ENCODE measurements around the gene ADAM8.
"Not testable (repeated sequence)": the region's sequence is repeated elsewhere in the genome, so short reads cannot be mapped to it uniquely, and the experiment has no call there.

Gene ADAM8

DNA sequence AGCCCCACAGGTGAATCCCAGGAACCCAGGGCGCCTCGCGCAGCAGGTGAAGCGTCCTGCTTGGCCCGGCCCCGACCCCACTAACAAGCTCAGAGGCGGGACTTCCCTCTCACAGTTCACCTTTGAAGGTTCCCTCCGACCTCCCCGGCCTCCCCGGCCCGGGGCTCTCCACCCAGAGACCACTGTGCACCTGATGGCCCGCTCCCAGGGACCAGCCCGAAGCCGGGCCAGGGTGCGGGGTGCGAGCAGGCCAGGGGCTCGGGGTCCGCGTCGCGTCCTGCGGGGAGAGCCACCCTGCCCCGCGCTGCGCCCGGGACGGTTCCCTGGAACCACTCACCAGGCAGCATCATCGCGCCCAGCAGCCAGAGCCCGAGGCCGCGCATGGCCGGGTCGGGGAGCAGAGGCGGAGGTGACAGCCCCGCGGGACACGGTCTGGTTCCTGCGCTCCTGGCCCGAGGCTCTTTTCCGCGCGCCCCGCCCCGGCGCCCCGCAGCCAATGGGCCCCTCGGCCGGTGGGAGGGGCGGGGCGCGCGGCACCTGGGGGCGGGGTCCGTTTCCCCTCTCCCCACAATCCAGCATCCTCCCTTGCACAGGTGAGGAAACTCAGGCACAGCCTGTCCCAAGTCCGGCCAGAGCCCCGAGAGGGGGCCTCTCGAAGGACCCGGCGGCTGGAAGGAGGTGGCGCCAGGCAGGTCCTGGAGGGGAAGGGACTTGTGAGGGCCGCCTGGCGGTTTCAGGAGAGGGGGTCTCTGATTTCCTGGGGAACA is at the start of gene ADAM8:
TSS of gene ADAM8 (minus strand) at position 434 of the 767 bp plus-strand sequence. CDS start at position 383, 51 bp downstream.
- no peak for DNase-seq

DNA sequence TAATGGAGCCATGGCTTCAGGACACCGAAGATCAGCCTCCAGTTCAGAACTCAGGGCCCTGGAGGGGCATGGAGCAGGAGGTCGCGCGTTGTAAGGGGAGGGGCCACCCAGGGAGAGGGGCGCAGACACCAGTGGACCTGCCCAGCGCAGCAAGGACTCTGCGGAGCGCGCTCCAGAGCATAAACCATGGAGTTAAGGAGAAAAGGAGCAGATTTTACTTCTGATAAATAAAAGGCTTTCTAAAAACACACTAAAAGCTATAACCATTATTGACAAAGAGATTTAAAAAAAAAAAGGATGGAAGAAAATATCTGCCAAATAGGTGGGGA is 49.5 kb upstream of the ADAM8 start:
- no peak for DNase-seq

DNA sequence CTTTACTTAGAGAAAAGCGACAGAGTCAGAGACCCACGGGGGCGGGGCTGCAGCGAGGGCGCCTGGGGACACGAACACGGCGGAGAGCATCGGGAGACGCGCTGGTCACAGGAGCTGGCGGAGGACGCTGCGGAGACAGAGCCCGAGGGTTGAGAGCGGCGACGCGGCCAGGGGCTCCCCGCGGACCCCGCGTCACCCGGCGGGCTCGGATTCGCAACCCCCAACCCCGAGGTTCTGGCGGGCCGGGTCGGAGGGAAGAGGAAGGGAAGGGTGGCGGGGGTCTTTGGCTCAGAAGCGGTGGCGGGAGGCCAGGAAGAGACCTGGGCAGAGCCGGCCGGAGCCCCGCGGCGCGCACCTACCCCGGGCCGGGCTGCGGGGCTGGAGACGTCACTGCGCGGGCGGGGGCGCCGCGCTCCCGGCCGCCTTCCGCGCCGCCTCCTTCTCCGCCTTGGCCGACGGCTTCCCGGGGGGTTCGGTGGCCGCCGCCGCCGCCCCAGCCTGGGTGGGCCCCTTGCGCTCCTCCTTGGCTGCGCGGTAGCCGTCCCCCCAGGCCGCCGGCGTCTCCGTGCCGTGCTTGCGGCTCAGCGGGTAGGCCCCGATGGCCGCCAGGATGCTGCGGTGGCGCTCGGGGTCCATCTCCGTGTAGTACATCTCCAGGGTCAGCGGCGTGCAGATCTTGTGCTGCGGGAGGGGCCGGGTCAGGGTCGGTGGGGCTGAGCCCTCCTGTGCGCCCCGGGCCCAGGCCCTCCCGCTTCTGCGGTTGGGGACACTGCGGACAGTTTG is 49.0 kb upstream of the ADAM8 start:
- no peak for DNase-seq

DNA sequence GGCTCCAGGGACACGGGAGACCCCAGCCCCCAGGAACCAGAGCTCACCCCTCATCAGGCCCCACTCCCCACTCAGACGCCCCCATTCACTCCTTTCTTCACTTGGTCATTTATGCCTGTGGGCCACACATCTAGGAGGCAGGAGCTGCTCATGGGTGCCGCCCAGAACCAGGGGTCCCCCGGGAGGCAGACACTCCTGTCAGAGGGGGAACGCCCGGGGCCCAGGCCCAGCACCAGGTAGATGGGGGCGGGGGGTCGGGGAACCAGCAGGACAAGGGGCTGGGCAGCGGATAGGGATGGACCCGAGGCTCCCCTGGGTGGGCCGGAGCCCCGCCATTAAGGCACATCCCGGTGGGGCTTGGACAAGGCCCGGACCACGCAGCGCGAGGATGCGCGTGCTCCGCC is 48.2 kb upstream of the ADAM8 start:
- no peak for DNase-seq

DNA sequence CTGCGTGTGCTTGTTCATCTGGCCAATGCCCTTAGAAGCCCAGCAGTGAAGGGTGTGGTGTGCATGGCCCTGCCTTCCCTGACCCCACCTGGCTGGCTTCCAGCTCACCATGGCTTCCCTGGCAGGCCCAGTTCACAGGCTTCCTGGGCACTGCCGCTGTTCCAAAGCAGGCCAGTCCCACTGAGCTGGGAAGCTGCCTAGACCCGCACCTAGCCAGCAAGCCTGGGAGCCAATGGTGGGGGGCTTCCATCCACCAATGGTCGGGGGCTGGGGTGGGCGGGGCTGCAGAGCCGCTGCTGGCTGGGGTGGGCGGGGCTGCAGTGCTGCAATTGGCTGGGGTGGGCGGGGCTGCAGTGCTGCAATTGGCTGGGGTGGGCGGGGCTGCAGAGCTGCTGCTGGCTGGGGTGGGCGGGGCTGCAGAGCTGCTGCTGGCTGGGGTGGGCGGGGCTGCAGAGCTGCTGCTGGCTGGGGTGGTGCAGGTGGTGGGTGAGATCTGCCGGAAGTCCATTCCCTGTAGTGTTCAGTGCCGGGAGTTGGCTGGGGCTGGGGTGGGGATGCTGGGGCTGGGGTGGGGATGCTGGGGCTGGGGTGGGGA is 47.6 kb upstream of the ADAM8 start:
- DNase-seq = no peak

DNA sequence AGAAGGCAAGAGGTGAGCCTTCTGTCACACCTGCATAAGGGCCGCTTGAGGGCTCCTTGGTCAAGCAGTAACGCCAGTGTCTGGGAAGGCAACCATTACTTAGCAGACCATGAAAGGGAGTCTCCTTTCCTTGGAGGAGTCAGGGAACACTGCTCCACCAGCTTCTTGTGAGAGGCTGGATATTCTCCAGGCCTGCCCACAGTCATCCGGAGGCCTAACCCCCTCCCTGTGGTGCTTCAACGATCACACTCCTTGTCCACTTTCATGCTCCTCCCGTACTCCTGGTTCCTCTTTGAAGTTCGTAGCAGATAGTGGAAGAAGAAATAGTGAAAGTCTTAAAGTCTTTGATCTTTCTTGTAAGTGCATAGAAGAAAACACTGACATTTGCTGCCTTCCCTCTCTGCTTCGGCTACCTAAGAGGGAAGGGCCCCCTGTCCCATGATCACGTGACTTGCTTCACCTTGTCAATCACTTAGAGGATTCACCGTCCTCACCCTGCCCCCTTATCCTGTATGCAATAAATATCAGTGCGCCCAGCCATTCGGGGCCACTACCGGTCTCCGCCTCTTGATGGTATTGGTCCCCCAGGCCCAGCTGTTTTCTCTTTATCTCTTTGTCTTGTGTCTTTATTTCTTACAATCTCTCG is 45.5 kb upstream of the ADAM8 start:
- not testable (repeated sequence) for DNase-seq

DNA sequence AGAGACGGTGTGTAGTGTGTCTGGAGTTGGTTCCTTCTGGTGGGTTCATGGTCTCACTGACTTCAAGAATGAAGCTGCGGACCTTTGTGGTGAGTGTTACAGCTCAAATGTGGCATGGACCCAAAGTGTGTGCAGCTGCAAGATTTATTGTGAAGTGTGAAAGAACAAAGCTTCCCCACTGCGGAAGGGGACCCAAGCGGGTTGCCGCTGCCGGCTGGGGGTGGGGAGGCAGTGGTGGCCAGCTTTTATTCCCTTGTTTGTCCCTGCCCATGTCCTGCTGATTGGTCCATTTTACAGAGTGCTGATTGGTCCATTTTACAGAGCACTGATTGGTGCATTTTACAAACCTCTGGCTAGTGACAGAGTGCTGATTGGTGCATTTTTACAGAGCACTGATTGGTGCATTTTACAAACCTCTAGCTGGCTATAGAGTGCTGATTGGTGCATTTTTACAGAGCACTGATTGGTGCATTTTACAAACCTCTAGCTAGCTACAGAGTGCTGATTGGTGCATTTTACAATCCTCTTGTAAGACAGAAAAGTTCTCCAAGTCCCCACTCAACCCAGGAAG is 44.3 kb upstream of the ADAM8 start:
- DNase-seq = not testable (repeated sequence)

DNA sequence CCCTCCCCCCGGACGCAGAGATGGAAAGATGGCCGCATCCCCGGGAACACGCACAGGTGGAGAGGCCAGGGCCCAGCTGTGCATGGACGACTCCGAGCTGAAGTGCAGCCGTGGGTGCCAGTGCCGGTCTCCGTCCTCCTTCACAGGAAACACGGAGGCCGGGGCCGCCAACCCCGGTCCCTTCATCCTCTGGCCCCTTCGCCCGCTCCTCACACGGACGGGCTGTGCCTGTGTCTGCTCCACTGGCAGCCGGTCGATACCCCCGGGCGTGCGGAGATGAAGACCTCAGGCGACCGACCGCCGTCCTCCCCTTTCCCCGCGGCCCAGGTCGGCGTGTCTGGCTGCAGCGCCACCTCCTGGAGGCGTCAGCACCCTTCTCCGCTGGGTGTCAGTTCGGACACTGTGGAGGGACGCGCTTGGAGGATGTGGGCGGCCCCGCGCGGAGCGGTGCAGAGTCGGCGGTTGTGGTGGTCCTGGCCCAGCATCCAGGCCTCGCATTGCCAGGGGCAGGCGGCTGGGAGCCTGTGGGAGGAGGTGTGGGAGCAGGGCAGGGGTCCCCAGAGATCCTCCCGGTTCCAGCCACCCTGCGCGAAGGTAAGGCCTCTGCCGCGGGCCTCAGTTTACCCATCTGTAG is 41.9 kb upstream of the ADAM8 start:
- DNase-seq = no peak

DNA sequence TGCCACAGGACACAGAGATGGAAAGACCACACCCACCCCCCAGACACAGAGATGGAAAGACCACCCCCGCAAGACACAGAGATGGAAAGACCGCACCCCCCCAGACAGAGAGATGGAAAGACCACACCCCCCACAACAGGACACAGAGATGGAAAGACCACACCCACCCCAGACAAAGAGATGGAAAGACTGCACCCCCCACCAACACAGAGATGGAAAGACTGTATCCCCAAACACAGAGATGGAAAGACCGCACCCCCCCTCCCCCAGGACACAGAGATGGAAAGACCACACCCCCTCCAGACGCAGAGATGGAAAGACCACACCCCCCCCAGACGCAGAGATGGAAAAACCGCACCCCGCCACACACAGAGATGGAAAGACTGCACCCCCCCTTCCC is 40.1 kb upstream of the ADAM8 start:
- DNase-seq = no peak

DNA sequence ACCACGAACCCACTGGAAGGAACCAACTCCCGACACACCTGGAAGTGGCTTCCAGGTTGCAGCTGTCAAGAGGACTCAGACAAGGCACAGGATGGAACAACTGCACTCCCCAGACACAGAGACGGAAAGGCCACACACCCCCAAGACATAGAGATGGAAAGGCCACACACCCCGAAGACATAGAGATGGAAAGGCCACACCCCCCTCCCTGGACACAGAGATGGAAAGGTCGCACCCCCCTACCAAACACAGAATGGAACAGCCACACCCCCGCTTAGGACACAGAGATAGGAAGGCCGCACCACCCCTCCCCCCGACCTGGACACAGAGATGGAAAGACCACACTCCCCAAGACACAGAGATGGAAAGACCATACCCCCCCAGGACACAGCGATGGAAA is 39.6 kb upstream of the ADAM8 start:
- DNase-seq = no peak

DNA sequence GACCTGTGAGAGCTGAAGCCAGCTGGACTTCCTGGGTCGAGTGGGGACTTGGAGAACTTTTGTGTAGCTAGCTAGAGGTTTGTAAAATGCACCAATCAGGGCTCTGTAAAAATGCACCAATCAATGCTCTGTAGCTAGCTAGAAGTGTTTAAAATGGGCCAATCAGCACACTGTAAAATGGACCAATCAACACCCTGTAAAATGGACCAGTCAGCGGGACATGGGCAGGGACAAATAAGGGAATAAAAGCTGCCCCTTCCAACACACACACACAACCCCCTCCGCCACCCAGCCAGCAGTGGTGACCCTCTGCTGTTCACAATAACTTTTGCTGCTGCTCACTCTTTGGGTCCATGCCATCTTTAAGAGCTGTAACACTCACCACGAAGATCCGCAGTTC is 39.2 kb upstream of the ADAM8 start:
- no peak for DNase-seq

DNA sequence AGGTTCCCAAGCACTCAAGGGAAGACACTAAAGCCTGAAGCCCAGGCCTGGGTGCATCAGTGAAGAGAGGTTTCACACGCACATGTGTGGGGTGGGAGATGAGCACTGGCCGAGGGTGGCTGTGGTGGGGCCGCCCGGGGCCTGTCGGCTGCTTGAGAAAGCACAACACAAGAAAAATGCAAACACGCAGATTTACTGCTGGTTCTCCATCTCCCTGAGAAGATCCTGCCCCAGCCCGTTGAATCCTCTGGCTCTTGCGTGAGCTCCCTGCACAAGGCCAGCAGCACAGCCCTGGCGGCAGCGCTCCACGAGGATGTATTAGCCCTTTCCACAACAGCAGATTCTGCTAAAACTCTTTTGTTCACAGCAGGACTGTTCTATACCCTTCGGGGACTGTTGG is 38.2 kb upstream of the ADAM8 start:
- DNase-seq = no peak

DNA sequence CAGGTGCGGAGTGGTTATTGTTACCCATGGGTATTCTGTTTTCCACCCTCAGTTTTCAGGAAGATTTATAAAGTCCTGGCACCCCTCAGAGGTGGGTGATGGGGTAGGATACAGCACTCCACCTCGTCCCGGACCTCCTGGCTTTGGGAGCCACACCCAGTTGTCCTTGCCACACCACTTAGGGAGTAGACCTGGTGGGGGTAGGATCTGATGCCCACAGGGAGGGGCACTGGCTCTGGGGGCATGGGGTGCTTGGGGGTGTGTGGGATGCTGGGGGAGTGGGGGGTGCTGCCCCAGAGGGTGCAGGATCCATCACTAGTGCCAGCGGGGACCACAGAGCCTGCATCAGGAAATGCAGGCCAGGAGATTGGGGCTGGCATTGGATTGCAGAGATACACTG is 36.5 kb upstream of the ADAM8 start:
- DNase-seq = no peak

DNA sequence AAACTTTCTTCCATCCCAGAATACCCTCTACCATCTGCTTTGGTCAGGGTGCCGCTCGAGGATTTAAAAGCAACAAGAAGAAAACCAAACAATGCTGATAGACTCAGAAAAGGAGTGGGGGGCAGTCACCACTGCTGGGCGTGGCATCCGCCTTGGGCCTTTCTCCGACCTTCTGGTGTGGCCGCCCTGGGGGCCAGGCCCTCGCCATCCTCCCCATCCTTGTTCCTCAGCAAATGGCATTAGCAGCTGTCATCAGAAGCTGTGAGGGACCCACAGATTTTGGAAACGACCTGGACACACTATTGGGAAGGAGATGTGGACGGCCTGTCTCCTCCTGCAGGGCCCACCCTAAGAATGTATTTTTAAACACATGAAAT is 36.1 kb upstream of the ADAM8 start:
- DNase-seq = no peak

DNA sequence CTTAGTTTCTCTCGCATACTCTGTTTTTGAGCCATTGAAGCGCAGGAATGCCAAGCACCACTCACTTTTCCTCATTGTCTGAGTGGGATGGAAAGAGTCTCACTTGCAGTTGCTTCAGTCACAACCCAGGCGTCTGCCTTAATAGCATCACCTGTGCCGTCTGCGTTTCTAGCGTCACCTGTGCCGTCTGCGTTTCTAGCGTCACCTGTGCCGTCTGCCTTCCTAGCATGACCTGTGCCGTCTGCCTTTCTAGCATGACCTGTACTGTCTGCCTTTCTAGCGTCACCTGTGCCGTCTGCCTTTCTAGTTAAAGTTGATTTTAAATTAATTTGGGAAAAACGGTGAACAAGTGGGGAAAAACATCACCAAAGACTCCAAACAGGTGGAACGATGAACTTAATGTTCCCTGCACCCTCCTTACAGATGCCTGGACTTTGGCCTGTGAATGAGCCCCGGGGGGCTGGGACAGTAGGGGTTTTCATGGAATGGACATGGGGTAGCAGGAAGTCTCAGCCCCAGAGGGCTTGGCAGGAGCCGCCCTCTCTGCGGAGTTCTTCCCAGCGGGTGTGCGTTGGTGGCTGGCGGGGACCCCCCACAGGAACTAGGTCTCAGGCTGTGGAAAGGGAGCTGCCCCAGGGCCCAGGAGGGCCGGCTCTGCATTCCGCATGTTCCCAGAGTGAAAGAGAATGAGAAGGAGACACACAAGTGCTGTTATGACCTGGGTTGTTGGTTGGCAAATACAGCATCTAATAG is 35.5 kb upstream of the ADAM8 start:
- no peak for DNase-seq

DNA sequence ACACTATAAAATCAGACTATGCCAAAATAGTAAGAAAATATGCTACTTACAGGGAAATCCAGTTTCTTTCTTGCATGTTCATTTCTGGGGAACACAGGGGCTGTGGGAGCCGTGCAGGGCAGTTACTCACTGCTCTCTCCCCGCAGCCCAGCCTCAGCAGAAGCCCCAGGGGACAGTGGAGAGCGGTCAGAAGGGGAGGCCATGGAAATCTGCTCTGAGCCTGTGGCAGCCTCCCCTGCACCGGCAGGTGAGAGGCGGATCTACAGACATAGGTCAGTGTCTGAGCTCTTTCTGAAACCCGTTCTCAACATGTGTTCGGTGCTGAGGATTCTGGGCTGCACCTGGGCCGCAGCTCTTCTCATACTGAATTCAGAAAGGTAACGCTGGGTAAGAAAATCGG is 34.9 kb upstream of the ADAM8 start:
- DNase-seq = no peak

DNA sequence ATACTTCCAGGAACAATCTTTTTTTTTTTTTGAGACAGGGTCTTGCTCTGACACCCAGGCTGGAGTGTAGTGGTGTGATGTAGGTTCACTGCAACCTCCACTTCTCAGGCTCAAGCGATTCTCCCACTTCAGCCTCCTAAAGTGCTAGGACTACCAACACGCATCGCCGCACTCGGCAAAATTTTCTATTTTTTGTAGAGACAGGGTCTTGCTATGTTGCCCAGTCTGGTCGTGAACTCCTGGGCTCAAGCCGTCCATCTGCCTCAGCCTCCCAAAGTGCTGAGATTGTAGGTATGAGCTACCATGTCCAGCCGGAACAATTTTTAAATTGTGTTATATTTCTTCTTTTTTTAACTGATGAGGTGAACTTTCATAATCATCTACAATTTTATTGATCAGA is 34.1 kb upstream of the ADAM8 start:
- no peak for DNase-seq

DNA sequence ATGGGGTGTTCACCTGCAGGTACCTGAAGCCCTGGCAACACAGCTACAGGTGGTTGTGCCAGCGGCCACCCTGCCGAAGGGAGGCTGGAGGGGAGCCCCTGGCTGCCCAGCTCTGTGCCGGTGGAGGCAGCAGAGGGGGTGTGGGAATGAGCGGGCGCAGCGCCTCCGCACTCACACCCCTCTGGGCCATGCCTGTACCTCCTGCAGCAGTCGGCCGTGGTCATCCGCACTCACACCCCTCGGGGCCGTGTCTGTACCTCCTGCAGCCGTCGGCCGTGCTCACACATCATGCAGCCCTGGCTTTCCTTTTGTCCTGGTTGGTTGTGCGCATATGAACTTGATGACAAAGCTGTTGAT is 33.7 kb upstream of the ADAM8 start:
- no peak for DNase-seq

DNA sequence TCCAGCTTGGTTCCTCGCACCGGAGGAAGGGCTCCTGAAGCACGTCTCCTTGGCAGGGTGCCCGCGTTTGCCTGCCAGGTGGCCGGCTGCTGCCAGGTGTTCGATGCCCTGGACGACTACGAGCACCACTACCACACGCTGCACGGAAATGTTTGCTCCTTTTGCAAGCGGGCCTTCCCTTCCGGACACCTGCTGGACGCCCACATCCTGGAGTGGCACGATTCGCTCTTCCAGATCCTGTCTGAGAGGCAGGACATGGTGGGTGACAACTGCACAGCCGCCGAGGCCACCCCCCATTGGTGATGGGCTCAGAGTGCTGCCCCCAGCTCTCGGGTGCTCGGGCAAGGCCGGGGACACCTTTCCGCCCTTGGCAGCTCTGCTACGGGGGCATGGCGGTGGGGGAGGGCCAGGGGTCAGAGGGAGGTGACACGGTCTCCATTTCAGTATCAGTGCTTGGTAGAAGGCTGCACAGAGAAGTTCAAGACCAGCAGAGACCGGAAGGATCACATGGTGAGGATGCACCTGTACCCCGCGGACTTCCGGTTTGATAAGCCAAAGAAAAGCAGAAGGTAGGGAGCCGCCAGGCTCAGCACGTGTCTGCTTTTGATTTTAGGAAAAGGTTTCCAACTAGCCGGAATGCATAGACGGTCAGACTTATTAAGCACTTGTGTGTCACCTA is 33.2 kb upstream of the ADAM8 start:
- peak; percentile 23 for DNase-seq

DNA sequence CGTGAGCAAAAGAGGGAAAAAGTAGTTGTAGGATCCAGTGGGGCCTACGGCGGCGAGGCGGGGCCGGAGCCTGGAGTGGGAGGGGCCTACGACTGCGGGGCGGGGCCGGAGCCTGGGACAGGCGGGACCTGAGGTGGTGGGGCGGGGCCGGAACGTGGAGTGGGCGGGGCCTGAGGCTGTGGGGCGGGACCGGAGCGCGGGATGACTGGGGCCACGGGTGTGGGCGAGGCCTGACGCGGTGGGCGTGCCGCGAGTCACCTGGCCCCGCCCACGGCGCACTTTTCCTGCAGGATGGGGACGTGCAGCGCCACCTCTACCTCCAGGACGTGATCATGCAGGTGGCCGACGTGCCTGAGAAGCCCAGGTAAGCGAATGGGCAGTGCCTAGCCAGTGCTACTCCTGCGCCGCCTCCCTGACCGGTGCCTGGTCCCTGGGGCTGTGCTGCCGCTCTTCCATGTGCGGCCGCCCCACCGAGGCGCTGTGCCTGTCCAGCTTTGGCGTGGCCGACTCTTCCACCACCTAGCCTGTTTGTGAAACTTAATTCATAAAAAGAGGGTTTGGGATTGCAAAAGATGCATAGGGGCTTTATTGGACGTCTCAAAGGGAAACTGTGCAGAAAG is 32.5 kb upstream of the ADAM8 start:
- peak; percentile 50 for DNase-seq

DNA sequence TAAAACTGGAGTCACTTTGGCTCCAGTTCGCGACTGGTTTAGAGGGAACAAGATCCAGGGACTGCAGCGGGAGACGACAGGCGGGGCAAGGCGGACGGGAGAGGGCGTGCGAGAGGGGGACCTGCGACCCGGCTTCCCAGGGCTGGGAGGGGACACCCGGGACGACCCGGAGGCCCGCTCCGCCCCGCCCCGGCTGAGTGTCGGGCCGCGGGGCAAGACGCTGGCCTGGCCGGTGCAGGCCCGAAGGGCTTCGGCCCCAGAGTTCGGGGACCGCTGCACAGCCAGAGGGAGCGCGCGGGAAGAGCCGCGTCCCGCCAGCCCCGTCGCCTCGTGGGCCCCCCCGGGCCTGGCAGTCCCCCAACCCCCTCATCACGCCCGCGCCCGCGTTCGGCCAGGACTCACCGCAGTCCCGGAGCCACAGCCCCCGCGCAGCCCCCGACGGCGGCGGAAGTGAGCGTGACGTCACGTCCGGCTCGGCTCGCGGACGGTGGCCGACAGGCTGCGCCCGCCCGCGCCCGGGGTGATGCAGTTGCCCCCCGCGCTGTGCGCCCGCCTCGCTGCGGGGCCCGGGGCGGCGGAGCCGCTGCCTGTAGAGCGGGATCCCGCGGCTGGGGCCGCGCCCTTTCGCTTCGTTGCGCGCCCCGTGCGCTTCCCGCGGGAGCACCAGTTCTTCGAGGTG is 31.9 kb upstream of the ADAM8 start, which contains the start of the genes TUBGCP2 and ZNF511:
TSS of gene TUBGCP2 (minus strand) at position 452 of the 679 bp plus-strand sequence. CDS start 5,931 bp downstream, outside the sequence.
TSS of gene ZNF511 (plus strand) at position 494 of the 679 bp plus-strand sequence. CDS start at position 524, 30 bp downstream.
- peak; percentile 50 for DNase-seq
